Measurements from ENCODE around the gene IFNG-AS1. TPM values are rescaled to one million over a fixed set of nuclear protein-coding genes. Genes with fewer than 3 reads are reported as not detected.

IFNG-AS1 gene
- total and polyA plus RNA-seq, 12 donors, result 0.24 TPM; not detected in 11

DNA sequence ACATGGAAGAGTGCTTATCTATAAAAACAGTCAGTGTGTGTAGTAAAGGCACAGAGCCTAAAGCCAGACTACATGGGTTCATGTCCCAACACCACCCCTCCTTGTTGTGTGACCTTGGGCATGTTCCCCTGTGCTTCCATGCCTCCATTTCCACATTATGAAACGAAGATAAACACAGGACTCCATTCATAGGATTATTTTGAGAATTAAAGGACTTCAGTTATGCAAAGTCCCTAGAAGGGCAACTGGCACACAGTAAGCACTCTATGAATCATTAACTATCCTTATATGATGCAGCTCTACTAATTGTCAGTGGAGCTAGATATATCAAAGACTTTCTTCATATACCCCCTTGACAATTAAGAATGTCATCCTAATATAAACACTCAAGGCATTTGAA is 17.8 kb downstream of the IFNG-AS1 start:
- intact Hi-C loops (cut with DNase I), result no loop called here
- Histone ChIP-seq H3K27ac (no peak overlapping the region), H3K27me3 (no peaks in the 10 kb centered on the region), H3K4me1 (replicated peaks in 1 of 2) (no peaks in the 10 kb centered on the region), H3K36me3 (replicated peaks in 1 of 2) (no peaks in the 10 kb centered on the region), H3K9me3 (replicated peaks in 1 of 3) (no peaks in the 10 kb centered on the region), H3K4me3 (no peak overlapping the region)
- 58 to 69% (median 62%) methylated on average over 1 of the region's 1 CpG for WGBS, 4 donors
- no peak for TF ChIP-seq POLR2A (IDR thresholded peaks at IDR 0.05)
- TF ChIP-seq, protein P1, sequence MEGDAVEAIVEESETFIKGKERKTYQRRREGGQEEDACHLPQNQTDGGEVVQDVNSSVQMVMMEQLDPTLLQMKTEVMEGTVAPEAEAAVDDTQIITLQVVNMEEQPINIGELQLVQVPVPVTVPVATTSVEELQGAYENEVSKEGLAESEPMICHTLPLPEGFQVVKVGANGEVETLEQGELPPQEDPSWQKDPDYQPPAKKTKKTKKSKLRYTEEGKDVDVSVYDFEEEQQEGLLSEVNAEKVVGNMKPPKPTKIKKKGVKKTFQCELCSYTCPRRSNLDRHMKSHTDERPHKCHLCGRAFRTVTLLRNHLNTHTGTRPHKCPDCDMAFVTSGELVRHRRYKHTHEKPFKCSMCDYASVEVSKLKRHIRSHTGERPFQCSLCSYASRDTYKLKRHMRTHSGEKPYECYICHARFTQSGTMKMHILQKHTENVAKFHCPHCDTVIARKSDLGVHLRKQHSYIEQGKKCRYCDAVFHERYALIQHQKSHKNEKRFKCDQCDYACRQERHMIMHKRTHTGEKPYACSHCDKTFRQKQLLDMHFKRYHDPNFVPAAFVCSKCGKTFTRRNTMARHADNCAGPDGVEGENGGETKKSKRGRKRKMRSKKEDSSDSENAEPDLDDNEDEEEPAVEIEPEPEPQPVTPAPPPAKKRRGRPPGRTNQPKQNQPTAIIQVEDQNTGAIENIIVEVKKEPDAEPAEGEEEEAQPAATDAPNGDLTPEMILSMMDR (IDR thresholded peaks at IDR 0.05), result no peak
- DNase-seq, result no peak

DNA sequence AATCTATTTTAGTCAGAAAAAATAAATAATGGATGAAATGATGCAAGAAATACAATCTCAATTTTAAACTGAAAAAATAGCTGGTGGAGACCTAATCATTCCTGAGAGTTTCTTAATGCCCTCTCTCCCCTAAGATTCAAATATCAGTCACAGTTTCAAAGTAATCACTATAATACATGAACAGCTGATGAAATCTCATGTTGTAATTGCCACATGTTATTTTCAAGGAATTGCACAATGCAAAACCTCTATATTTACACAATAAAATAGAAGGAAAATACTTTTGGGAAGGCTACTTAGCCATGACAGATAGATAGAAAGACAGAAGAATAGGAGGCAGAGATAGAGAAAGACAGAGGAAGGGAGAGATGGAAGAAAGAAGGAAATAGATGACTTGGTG is 18.2 kb downstream of the IFNG-AS1 start:
- Histone ChIP-seq H3K36me3 (replicated peaks in 1 of 2) (no peaks in the 10 kb centered on the region), H3K27ac (no peak overlapping the region), H3K9me3 (replicated peaks in 1 of 3) (no peaks in the 10 kb centered on the region), H3K4me3 (no peak overlapping the region), H3K27me3 (no peaks in the 10 kb centered on the region), H3K4me1 (replicated peaks in 1 of 2) (no peaks in the 10 kb centered on the region)
- TF ChIP-seq, protein P1 (IDR thresholded peaks at IDR 0.05), result no peak
- no peak for TF ChIP-seq POLR2A (IDR thresholded peaks at IDR 0.05)
- intact Hi-C loops (cut with DNase I), result no loop called here
- DNase-seq, result no peak

DNA sequence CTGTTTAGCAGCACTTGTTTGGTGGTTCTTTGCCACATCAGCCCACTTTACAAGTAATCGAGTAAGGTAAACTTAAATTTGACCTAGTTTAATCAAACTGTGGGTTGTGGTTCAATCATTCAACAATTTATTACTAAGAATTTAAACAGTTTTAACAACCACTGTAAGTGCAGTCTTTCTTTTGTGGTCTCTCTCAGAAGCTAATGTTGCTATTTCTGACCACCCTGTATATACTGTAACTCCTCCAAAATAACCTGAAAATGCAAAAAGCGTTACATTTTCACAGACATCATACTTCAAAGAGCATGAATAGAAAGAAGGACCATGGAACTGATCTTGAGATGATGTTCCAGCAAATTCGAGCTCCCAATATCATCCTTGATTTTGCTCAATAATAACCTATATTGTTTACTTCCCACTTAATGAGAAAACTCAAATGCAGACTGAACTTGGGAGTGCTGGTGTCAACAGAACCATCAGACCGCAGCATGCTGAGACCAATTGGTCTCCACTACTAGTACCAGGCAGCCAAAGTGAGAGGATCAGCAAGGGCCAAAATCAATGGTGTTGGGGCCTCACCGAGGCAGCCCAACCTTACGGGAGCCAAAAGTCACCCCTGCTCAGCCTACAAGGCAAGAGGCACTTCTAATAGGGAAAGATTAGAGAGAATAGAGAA is 22.1 kb downstream of the IFNG-AS1 start:
- no peak overlapping the region for H3K4me3 ChIP-seq
- H3K36me3 ChIP-seq (replicated peaks in 1 of 2), result no peaks in the 10 kb centered on the region
- WGBS, 4 donors, result 84 to 86% (median 85%) methylated on average over 6 of the region's 6 CpGs
- no peaks in the 10 kb centered on the region for H3K9me3 ChIP-seq (replicated peaks in 1 of 3)
- no peak overlapping the region for H3K27ac ChIP-seq
- DNase-seq, result no peak
- H3K4me1 ChIP-seq (replicated peaks in 1 of 2), result no peaks in the 10 kb centered on the region
- intact Hi-C loops (cut with DNase I), result no loop called here
- H3K27me3 ChIP-seq, result no peaks in the 10 kb centered on the region
- TF ChIP-seq, protein P1 (IDR thresholded peaks at IDR 0.05), result no peak
- no peak for TF ChIP-seq POLR2A (IDR thresholded peaks at IDR 0.05)

DNA sequence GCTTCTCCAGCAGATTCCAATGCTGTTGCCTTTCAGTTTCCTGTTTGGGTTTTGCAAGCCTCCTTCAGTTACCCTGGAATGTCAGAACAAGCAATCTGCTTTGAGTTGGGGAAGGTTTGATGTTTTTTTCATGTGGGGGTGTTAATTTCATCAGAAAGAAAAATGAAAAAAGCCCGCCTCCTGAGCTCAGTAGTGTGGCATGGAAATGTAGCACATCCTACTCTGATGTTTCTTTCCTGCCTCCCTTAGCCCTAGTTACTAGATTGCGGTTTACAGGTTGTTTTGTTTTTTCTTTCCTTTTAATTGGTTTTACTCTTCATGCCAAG is 22.6 kb downstream of the IFNG-AS1 start:
- Histone ChIP-seq H3K27ac (no peak overlapping the region), H3K9me3 (replicated peaks in 1 of 3) (no peaks in the 10 kb centered on the region), H3K4me1 (replicated peaks in 1 of 2) (no peaks in the 10 kb centered on the region), H3K36me3 (replicated peaks in 1 of 2) (no peaks in the 10 kb centered on the region), H3K4me3 (no peak overlapping the region), H3K27me3 (no peaks in the 10 kb centered on the region)
- TF ChIP-seq, protein P1 (IDR thresholded peaks at IDR 0.05), result no peak
- no peak for TF ChIP-seq POLR2A (IDR thresholded peaks at IDR 0.05)
- intact Hi-C loops (cut with DNase I), result no loop called here
- DNase-seq, result no peak
- 91 to 100% (median 93%) methylated on average over 2 of the region's 2 CpGs for WGBS, 4 donors
